A549 (cell line): ENCODE results near the gene ZBTB20.

Experiments used
- BHLHE40 ChIP-seq: IDR thresholded peaks from 2 replicates; pipeline ENCODE4 v1.6.1; 2012; ENCODE audit warnings: low read depth, low read length, inconsistent platforms
- CEBPB ChIP-seq, 2 experiments: fragments of >200 bp in 1 of 2; sonication (Bioruptor Twin) in 1 of 2; formaldehyde crosslinking in 1 of 2; IDR thresholded peaks; 2 replicates each; pipeline ENCODE4 v1.6.1; 2012 to 2016
- CTCF ChIP-seq: fragments of >200 bp; sonication (Bioruptor Twin); formaldehyde crosslinking; IDR thresholded peaks from 3 replicates; pipeline ENCODE4 v1.5.1; 2016
- KDM1A ChIP-seq: fragments of 200-600 bp; sonication (generic); IDR thresholded peaks from 2 replicates; pipeline ENCODE4 v1.6.1; 2016; ENCODE audit warnings: low read depth, mild to moderate bottlenecking
- MAFK ChIP-seq: fragments of 450-650 bp; IDR thresholded peaks from 2 replicates; pipeline ENCODE4 v1.6.1; 2014; ENCODE audit not compliant: partially characterized antibody
- POLR2A ChIP-seq: IDR thresholded peaks from 2 replicates; pipeline ENCODE4 v1.6.1; 2012; ENCODE audit warnings: mild to moderate bottlenecking, low read length
- RCOR1 ChIP-seq: fragments of 150-350 bp; IDR thresholded peaks from 2 replicates; pipeline ENCODE4 v1.6.1; 2014; ENCODE audit warnings: antibody characterized with exemption, low read length, low read depth
- REST ChIP-seq: fragments of 200-600 bp; sonication (generic); IDR thresholded peaks from 2 replicates; pipeline ENCODE4 v1.6.1; 2016; ENCODE audit warnings: antibody characterized with exemption, mild to moderate bottlenecking, moderate library complexity
- RFX5 ChIP-seq: fragments of 450-650 bp; IDR thresholded peaks from 2 replicates; pipeline ENCODE4 v1.7.1; 2014; ENCODE audit warnings: antibody characterized with exemption, mild to moderate bottlenecking, moderate library complexity
- RNF2 ChIP-seq: fragments of 200-600 bp; sonication (generic); IDR thresholded peaks from 2 replicates; pipeline ENCODE4 v1.6.1; 2016; ENCODE audit warnings: low read depth, mild to moderate bottlenecking, antibody characterized with exemption, moderate library complexity, borderline replicate concordance
- SMC3 ChIP-seq: fragments of >200 bp; sonication (Bioruptor Twin); formaldehyde crosslinking; IDR thresholded peaks from 3 replicates; pipeline ENCODE4 v1.6.1; 2018; ENCODE audit warnings: inconsistent platforms
- SREBF2 ChIP-seq: fragments of 450-650 bp; IDR thresholded peaks from 2 replicates; pipeline ENCODE4 v1.6.1; 2014; ENCODE audit warnings: mild to moderate bottlenecking, moderate library complexity

- TF ChIP-seq CTCF (no peak), POLR2A (no peak), REST (no peak), MAFK (no peak), BHLHE40 (no peak), RCOR1 (no peak), RFX5 (no peak), RNF2 (no peak), CEBPB (IDR thresholded peaks at IDR 0.05) (no peak), SREBF2 (no peak), SMC3 (no peak), KDM1A (no peak)
Observed at GRCh38 chr3:114847564-114847963, 299.5 kb downstream of the ZBTB20 start.
